Endothelial cell of umbilical vein (primary cell): ENCODE results near the gene JARID2. TPM values are rescaled to one million over a fixed set of nuclear protein-coding genes. Genes with fewer than 3 reads are reported as not detected.

Experiments
- BruUV-seq: library from RNA; stranded (reverse); fragments of 400-500 nt; replicated peaks from 2 replicates; lab custom pipeline; 2021; lab: Mats Ljungman, UMichigan
- CTCF ChIA-PET: fragments of 300-600, 350-600 bp; sonication (Branson Sonifier 250); formaldehyde crosslinking; loops from one replicate; lab custom pipeline; 2021; ENCODE audit warnings: antibody characterized with exemption, inconsistent platforms; lab: Charles Lee
- POLR2A ChIA-PET: fragments of 300-600, 350-600 bp; sonication (Branson Sonifier 250); formaldehyde crosslinking; loops from one replicate; lab custom pipeline; 2021; ENCODE audit warnings: antibody characterized with exemption, inconsistent platforms; lab: Charles Lee
- DNase-seq: peaks from one replicate; pipeline ENCODE4 v3.0.0-alpha.2; 2011; ENCODE audit warnings: low read depth, low spot score
- FAIRE-seq: peaks from 2 replicates; lab custom pipeline; 2011; peaks lifted over from hg19 to GRCh38; lab: Jason Lieb, UNC
- H2AFZ ChIP-seq: 2 replicates; pipeline ENCODE4 v1.6.0; 2012; ENCODE audit warnings: low read depth, low read length, control low read depth, inconsistent platforms
- H3K27ac ChIP-seq: 2 replicates; pipeline ENCODE4 v1.5.1; 2011; ENCODE audit warnings: low read depth, mild to moderate bottlenecking, control low read depth, low read length, moderate library complexity; ENCODE audit not compliant: insufficient read depth
- H3K27me3 ChIP-seq, 2 experiments: 2 replicates each; pipeline versions ENCODE4 v1.6.0 to v1.6.1; 2011; ENCODE audit warnings: low read length in 2 of 2, mixed read lengths in 1 of 2; ENCODE audit not compliant: control insufficient read depth in 2 of 2, insufficient read depth in 2 of 2
- H3K36me3 ChIP-seq, 2 experiments: 2 replicates in 1 of 2; 3 replicates in 1 of 2; pipeline ENCODE4 v1.5.1; 2011; ENCODE audit warnings: low read length in 2 of 2, mild to moderate bottlenecking in 1 of 2, moderate library complexity in 1 of 2; ENCODE audit not compliant: control insufficient read depth in 2 of 2, insufficient read depth in 2 of 2; ENCODE audit errors: extremely low read depth in 1 of 2
- H3K4me1 ChIP-seq: 3 replicates; pipeline ENCODE4 v1.5.1; 2011; ENCODE audit warnings: mild to moderate bottlenecking, low read length; ENCODE audit not compliant: control insufficient read depth, insufficient read depth; ENCODE audit errors: extremely low read depth
- H3K4me2 ChIP-seq: 2 replicates; pipeline ENCODE4 v1.6.1; 2011; ENCODE audit warnings: low read length, control low read depth, mixed read lengths; ENCODE audit not compliant: insufficient read depth
- H3K4me3 ChIP-seq, 3 experiments: fragments of 200-600 bp in 1 of 3; sonication (generic), shearing (Covaris generic) in 1 of 3; replicated peaks in 1 of 3; 2 replicates each; pipeline ENCODE4 v1.5.1; 2011 to 2016; ENCODE audit warnings: control low read depth in 3 of 3, low read length in 3 of 3, mild to moderate bottlenecking in 2 of 3, inconsistent platforms in 1 of 3, low read depth in 1 of 3, moderate library complexity in 1 of 3; ENCODE audit not compliant: insufficient read depth in 1 of 3
- H3K79me2 ChIP-seq: 2 replicates; pipeline ENCODE4 v1.6.0; 2012; ENCODE audit warnings: low read length, inconsistent platforms; ENCODE audit not compliant: control insufficient read depth, insufficient read depth
- H3K9ac ChIP-seq: replicated peaks from 2 replicates; pipeline ENCODE3; 2011; ENCODE audit warnings: low read length, control low read depth; ENCODE audit not compliant: insufficient read depth; ENCODE audit errors: extremely low read depth
- H3K9me1 ChIP-seq: replicated peaks from 3 replicates; pipeline ENCODE4 v1.6.0; 2011; ENCODE audit warnings: mild to moderate bottlenecking, low read length; ENCODE audit not compliant: control insufficient read depth, insufficient read depth; ENCODE audit errors: extremely low read depth
- H3K9me3 ChIP-seq: replicated peaks from 2 replicates; pipeline ENCODE4 v1.5.1; 2012; ENCODE audit warnings: low read length, inconsistent platforms; ENCODE audit not compliant: control insufficient read depth, insufficient read depth
- H4K20me1 ChIP-seq: replicated peaks from 2 replicates; pipeline ENCODE3; 2011; ENCODE audit warnings: mild to moderate bottlenecking, low read length; ENCODE audit not compliant: control insufficient read depth, insufficient read depth; ENCODE audit errors: extremely low read depth
- CTCF ChIP-seq, 2 donors: IDR thresholded peaks; 1 replicate in 1 of 2; 2 replicates in 1 of 2; pipeline ENCODE4 v1.5.1; 2011; ENCODE audit warnings: low read length in 2 of 2, mild to moderate bottlenecking in 2 of 2, moderate library complexity in 2 of 2, control low read depth in 1 of 2, inconsistent platforms in 1 of 2, low read depth in 1 of 2; ENCODE audit not compliant: insufficient read depth in 1 of 2; ENCODE audit errors: extremely low read depth in 1 of 2
- EZH2 ChIP-seq: IDR thresholded peaks from 2 replicates; pipeline ENCODE4 v1.6.1; 2012; ENCODE audit warnings: borderline replicate concordance, low read depth, mild to moderate bottlenecking, moderate library complexity, low read length, inconsistent platforms; ENCODE audit not compliant: severe bottlenecking
- FOS ChIP-seq: IDR thresholded peaks from 2 replicates; pipeline ENCODE4 v1.6.1; 2011; ENCODE audit warnings: mild to moderate bottlenecking, low read length, moderate library complexity, borderline replicate concordance; ENCODE audit not compliant: insufficient read depth
- GATA2 ChIP-seq: IDR thresholded peaks from 2 replicates; pipeline ENCODE4 v1.7.0; 2011; ENCODE audit warnings: low read depth, mild to moderate bottlenecking, moderate library complexity, mixed read lengths, low read length; ENCODE audit not compliant: insufficient read length, insufficient read depth
- JUN ChIP-seq: IDR thresholded peaks from 2 replicates; pipeline ENCODE4 v1.6.1; 2011; ENCODE audit warnings: borderline replicate concordance, low read depth; ENCODE audit not compliant: insufficient read length, insufficient read depth
- MAX ChIP-seq: IDR thresholded peaks from 2 replicates; pipeline ENCODE4 v1.6.1; 2011; ENCODE audit not compliant: insufficient read depth, insufficient read length
- MYC ChIP-seq: IDR thresholded peaks from one replicate; pipeline ENCODE4 v1.6.1; 2011; ENCODE audit warnings: mild to moderate bottlenecking, low read depth, low read length
- POLR2A ChIP-seq: IDR thresholded peaks from 2 replicates; pipeline ENCODE4 v1.6.1; 2012; ENCODE audit warnings: low read depth, mild to moderate bottlenecking, control low read depth, low read length
- POLR2AphosphoS5 ChIP-seq: IDR thresholded peaks from 2 replicates; pipeline ENCODE4 v1.6.1; 2012; ENCODE audit warnings: low read depth, mild to moderate bottlenecking, control low read depth, low read length, moderate library complexity; ENCODE audit not compliant: insufficient read depth
- dilution Hi-C: fragments of 300-500 bp; cut with MboI; formaldehyde crosslinking; loops from one replicate; pipeline ENCODE4 v1.15.0; 2019; ENCODE audit warnings: low sequenced_read_pairs; ENCODE audit not compliant: extremely low pct_ligation_motif_present
- intact Hi-C: fragments of 100-400 bp; cut with micrococcal nuclease; formaldehyde crosslinking; loops from one replicate; pipeline ENCODE4 v1.10.0; 2022
- polyA plus RNA-seq, 4 experiments: library from polyadenylated mRNA; depleted of rRNA in 3 of 4; stranded (reverse) in 3 of 4; unstranded in 1 of 4; fragments of >200 nt; gene quantifications; 2 replicates each; pipeline versions ENCODE4 v1.2.1 to v1.2.3, GENCODE V29; 2011 to 2012; ENCODE audit warnings: missing spikeins in 1 of 4
- total RNA-seq: library from RNA; stranded (reverse); gene quantifications from 2 replicates; pipeline ENCODE4 v1.2.3, GENCODE V29; 2021

JARID2 gene
- total and polyA plus RNA-seq, 2 donors (not counting 3 experiments of a cell fraction or from before 2014, with no cell fraction given), result 2.9 to 10.6 TPM

GRCh38 chr6:15528870-15529269, 283.0 kb downstream of the JARID2 start:
- no peaks in the 10 kb centered on the region for H3K9me1 ChIP-seq
- no peaks in the 10 kb centered on the region for H4K20me1 ChIP-seq
- dilution Hi-C loops, result no loop called here
- DNase-seq, result no peak
- FAIRE-seq, result no peak
- no peak overlapping the region for H3K4me3 ChIP-seq
- ChIA-PET CTCF (no interaction called here), POLR2A (no interaction called here)
- no peaks in the 10 kb centered on the region for H3K79me2 ChIP-seq
- BruUV-seq, result no TSS peak
- no peak overlapping the region for H3K4me2 ChIP-seq
- intact Hi-C loops, result no loop called here
- peaks cover 0 to 6% of the 10 kb centered on the region in 2 experiments for H3K36me3 ChIP-seq
- H2AFZ ChIP-seq, result no peak overlapping the region
- H3K4me1 ChIP-seq, result no peaks in the 10 kb centered on the region
- no peaks in the 10 kb centered on the region for H3K27me3 ChIP-seq
- no peak overlapping the region for H3K27ac ChIP-seq
- H3K9me3 ChIP-seq, result no peaks in the 10 kb centered on the region
- no peak for TF ChIP-seq CTCF (IDR thresholded peaks at IDR 0.05; ENCODE audit: extremely low read depth in 1 of 2, insufficient read depth in 1 of 2, low read depth in 1 of 2, low read length in 2 of 2)
- TF ChIP-seq POLR2AphosphoS5, result no peak
- no peak for TF ChIP-seq POLR2A
- no peak for TF ChIP-seq EZH2
- no peak for TF ChIP-seq MYC
- no peak for TF ChIP-seq JUN
- H3K9ac ChIP-seq, result no peak overlapping the region

GRCh38 chr6:15530411-15530810, 284.5 kb downstream of the JARID2 start:
- DNase-seq (no peak), FAIRE-seq (no peak)
- Histone ChIP-seq H3K9me3 (no peaks in the 10 kb centered on the region), H3K27me3 (no peaks in the 10 kb centered on the region), H3K79me2 (no peaks in the 10 kb centered on the region), H3K27ac (no peak overlapping the region), H3K4me3 (no peak overlapping the region), H3K4me1 (no peaks in the 10 kb centered on the region), H3K9ac (no peak overlapping the region), H3K36me3 (peaks cover 0 to 2% of the 10 kb centered on the region in 2 experiments), H3K9me1 (no peaks in the 10 kb centered on the region), H4K20me1 (no peaks in the 10 kb centered on the region), H2AFZ (no peak overlapping the region), H3K4me2 (no peak overlapping the region)
- dilution Hi-C loops, result no loop called here
- ChIA-PET CTCF (interaction anchor here (0.9 kb wide), 1 partner anchor 97 kb away, joined by 4 read pairs; no protein-coding TSS in a partner anchor), POLR2A (no interaction called here)
- intact Hi-C loops, result no loop called here
- TF ChIP-seq JUN (no peak), MYC (no peak), CTCF (IDR thresholded peaks at IDR 0.05; ENCODE audit: extremely low read depth in 1 of 2, insufficient read depth in 1 of 2, low read depth in 1 of 2, low read length in 2 of 2) (no peak), POLR2AphosphoS5 (no peak), MAX (no peak), GATA2 (no peak), EZH2 (no peak), POLR2A (no peak), FOS (no peak)
- BruUV-seq, result no TSS peak
